ENCODE measurements around the gene CMSS1. TPM values are rescaled to one million over a fixed set of nuclear protein-coding genes. Genes with fewer than 3 reads are reported as not detected.

Gene CMSS1
- total RNA-seq, 1 experiment from 2014 or later: 77.8 TPM

GRCh38 chr3:99928771-99929744, 111.4 kb downstream of the CMSS1 start:
- no peak for DNase-seq (ENCODE audit: extremely low read depth, low read depth)

DNA sequence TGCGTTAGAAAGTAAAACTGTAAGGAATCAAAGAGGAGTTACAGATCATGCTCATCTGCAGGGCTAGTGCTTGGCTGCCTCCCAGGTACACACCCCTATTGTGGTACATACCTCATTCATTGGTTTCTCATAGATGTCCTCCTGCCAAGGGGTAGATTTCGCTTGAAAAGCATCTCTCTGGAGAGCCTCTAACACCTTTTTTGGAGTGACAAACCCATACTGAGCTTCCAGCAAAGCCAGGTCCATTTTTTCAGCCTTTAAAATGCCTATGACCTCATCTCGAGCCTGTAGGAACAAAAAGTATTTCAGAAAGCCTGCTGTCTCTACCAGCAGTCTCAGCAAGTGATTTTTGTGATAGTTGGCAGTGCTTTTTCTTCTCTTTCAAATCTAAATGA, 112.1 kb downstream of the CMSS1 start:
- no peak for DNase-seq (ENCODE audit: extremely low read depth, low read depth)

DNA sequence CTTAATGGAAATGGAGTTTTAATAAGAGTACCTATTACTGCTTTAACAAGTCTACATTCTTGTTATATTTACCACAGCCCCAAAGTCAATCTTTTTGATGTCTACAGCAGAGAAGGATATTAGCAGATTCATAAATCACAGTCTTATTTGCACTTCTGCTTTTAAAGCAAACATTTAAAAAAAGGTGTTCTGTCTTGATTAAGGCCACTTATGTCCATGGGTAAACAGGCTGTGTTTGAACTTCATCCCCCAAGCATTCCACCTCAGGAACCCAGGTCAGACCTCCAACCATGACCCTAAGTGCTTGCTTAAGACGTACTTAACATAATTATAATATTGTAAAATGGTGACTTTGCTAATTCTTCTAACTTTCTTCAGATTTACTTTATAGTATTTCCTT, 113.4 kb downstream of the CMSS1 start:
- no peak for DNase-seq (ENCODE audit: extremely low read depth, low read depth)

GRCh38 chr3:99933971-99934750, 116.5 kb downstream of the CMSS1 start:
- DNase-seq (ENCODE audit: extremely low read depth, low read depth): no peak

GRCh38 chr3:99934975-99935797, 117.5 kb downstream of the CMSS1 start:
- no peak for DNase-seq (ENCODE audit: extremely low read depth, low read depth)

GRCh38 chr3:99938270-99938911, 120.7 kb downstream of the CMSS1 start:
- no peak for DNase-seq (ENCODE audit: extremely low read depth, low read depth)

DNA sequence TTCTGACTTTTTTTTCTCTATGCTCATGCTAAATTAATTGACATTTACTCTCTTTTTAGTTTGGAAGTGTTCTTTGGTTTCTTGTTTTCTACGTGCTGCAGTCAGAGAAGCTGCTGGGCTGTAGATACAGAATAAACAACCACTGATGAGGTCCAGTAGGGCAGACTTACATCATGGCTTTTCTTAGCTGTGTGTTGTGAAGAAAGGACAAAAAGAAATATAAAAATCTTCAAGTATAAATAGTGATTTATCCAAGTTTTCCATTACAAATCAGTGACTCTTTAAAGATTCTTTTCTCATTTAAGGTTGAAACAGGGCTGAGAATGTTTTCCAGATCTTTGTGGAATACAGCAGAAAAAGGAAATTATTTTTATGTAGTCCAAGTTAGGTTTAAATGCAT, 122.2 kb downstream of the CMSS1 start:
- DNase-seq (ENCODE audit: extremely low read depth, low read depth): no peak

DNA sequence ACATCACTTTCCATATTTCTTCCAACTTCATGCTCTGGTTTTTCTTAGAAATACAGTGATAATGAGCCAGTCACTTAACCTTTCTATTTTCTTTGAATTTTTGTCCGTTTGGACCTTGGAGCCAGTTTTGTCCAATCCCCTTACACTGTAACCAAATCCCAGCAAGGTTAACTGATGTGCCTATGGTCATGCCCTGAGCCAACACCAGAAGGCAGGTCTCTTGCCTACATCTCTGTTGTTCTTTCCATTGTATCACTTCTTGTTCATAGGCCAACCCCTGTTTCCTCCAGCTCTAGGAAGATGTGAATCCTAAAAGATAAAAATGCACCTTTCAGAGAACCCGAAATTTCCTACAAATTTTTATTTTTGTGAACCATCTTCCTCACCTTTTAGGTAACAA, 122.7 kb downstream of the CMSS1 start:
- no peak for DNase-seq (ENCODE audit: extremely low read depth, low read depth)

GRCh38 chr3:99941211-99941610, 123.5 kb downstream of the CMSS1 start:
- DNase-seq (ENCODE audit: extremely low read depth, low read depth): no peak

GRCh38 chr3:99943931-99944761, 126.5 kb downstream of the CMSS1 start:
- no peak for DNase-seq (ENCODE audit: extremely low read depth, low read depth)

DNA sequence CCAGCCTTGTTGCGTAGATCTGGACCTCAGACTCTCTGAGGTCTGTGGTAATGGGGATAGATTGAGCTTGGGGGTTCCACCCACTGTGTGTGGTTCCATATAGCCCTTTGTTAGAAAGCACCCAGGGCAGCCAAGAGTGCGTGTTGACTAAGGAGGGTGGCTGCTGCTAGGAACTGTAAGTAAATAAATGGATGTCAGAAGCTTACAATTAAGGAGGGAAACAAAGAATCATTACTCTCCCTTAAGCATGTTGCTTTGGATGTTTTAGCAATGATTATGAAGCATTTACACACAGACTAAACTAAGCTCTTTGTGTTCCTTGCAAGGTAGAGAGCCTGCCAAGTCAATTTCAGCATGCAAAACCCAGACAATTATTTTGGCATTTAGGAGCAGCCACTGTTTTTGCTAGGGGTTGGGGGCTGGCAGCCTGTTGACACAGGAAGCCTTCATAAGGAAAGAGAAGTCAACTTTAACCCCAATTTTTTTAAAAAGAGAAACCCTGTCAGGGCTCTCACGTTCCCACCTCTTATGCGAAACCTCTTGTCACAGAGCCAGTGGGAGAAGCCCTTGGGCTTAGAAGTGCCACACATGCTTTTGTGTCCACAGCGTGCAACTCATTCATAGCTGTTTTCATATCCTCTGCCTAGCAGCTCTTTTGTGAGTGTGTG, 127.8 kb downstream of the CMSS1 start:
- DNase-seq (ENCODE audit: extremely low read depth, low read depth): no peak

DNA sequence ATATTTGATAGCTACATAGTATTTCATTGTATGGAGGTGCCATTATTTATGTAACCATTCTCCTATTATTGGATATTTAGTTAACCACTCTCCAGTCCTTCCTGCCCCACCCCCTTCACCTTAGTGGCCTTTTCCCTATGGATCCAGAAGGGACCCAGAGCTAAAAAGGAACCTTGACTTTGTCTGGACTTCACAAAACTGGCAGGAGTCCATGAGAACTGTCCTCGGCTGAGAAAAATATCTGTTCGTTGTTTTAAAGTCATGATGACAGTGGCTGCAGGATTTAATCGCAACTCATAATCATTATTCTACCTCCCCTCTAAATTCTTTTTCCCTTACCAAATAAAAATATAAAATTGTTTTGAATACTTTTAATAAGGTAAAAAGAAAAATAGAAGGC, 129.7 kb downstream of the CMSS1 start:
- no peak for DNase-seq (ENCODE audit: extremely low read depth, low read depth)

GRCh38 chr3:99948467-99949089, 130.9 kb downstream of the CMSS1 start:
- DNase-seq (ENCODE audit: extremely low read depth, low read depth): no peak

DNA sequence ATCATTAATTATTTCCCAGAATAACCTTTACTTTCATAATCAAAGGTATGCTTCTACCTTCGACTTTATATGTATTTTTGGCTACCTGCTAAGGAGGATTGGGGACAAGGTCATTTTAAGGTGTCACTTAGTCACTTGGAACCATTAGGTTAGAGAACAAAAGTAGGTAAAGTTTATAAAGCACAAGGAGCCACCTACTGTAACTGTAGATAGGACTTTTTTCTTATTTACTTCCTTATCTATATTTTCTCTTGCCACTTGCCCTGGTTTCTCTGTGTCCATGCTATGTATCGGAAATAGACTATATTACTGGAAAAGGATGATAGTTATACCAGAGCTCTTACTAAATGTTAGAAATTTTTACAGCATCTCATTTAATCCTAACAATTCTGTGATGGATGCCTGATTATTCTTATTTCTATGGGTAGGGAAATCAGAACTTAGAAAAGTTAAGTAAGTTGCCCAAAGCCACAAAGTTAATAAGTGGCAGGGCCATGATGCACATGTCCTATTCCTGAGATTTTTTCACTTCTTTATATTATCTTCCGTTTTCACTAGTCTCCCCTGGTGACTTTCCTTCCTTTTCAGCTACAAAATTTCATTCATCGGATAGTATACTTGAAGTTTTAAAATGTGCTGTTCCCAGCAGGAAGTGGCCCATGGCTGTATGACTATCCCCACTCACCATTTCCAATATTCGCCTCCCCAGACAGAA, 132.5 kb downstream of the CMSS1 start:
- DNase-seq (ENCODE audit: extremely low read depth, low read depth): no peak

- DNase-seq (ENCODE audit: extremely low read depth, low read depth): no peak
These were observed 133.3 kb downstream of the CMSS1 start for GRCh38 chr3:99950921-99951320.

GRCh38 chr3:99951701-99952100, 134.0 kb downstream of the CMSS1 start:
- DNase-seq (ENCODE audit: extremely low read depth, low read depth): no peak

DNA sequence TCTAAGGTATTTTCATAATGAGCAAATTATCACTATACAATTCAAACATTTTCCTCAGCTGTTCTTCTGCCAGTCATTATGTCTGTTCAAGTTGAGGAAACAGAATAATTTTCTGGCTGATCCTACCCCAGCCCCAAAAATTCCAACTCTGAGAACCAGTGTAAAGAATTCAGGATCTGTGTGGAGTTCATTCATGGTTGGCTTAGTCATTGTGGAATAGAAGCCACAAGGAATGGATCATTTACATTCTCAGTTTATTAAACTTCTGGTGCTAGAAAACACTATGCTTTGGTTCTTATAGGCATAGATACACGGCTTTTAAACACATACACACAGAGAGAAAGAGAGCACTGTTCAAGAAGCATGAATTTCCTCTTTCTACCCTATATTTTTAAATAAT, 134.6 kb downstream of the CMSS1 start:
- no peak for DNase-seq (ENCODE audit: extremely low read depth, low read depth)

- no peak for DNase-seq (ENCODE audit: extremely low read depth, low read depth)
These were observed 135.9 kb downstream of the CMSS1 start for GRCh38 chr3:99953596-99953995.
